ENCODE data around the gene RAB35.
A peak's percentile ranks its signal among the peaks of the same experiment; 100 is the strongest.

RAB35 gene

GRCh38 chr12:120102189-120103043 is 14.1 kb downstream of the RAB35 start:
- no peak for DNase-seq

DNA sequence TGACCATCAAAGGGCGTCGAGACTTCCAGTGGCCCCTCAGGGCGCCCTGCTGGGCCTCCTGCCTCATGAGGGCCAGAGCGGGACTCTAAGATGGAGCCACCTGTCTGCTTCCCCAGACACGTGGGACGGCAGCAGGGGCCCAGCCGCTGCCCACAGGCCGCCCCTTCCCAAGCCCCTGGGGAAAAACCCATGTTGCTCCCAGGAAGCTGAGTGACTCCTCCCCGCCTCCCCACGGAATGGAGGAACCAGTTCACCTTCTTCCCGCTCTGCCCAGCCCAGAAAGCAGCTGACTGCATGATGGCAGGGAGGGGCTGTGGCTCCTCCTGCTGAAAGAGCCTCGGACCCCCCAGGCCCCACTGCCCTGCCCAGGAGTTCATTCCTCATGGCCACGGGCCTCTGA is 14.9 kb downstream of the RAB35 start:
- DNase-seq: no peak

GRCh38 chr12:120101182-120101581 is 15.4 kb downstream of the RAB35 start:
- no peak for DNase-seq

- DNase-seq: peak; percentile 84
Observed at GRCh38 chr12:120100630-120101029, 15.9 kb downstream of the RAB35 start.

DNA sequence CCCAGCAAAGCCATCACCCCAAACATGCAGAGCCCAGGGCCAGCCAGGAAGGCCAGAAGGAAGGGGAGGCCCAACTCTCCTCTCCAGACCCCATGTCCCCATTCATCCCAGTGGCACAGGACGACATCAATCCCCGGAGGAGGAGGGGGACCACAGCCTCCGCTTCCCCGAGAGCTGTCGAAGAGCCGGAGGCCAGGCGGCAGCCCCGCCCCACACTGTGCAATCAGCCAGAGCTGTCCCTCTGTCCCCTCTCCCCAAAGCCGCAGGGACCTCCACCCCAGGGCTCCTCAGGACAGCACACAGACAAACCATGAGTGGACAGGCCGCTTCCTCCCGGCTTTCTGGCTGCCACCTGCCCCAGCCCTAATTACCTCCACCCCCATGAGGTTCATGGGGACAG is 16.8 kb downstream of the RAB35 start:
- DNase-seq: no peak

GRCh38 chr12:120098756-120099470 is 17.6 kb downstream of the RAB35 start:
- no peak for DNase-seq

DNA sequence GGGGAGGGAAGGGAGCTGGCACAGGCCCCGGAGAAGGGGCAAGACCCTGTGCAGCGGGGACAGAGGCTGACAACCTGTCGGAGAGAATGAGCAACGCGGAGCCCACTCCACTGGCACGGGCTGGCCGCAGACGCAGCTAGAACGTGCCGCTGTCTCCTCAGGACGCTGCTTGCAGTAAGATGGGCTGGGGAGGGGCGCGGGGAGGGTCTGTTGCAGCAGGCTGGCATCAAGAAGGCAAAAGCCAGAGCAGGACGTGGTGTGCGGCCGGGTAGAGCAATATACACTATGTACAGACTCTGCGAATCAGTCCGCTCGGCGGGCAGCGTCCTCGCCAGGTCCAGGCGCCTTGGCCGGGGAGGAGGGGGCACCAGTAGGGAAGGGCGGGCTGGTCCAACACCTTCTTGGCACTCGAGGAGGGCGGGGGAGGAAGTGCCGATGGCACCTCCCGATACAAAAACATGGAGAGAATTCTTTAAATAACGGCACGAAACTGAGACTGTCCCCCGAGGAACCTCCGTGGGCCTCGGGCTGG is 19.8 kb downstream of the RAB35 start:
- DNase-seq: no peak

- DNase-seq: no peak
Observed at GRCh38 chr12:120095736-120096135, 20.8 kb downstream of the RAB35 start.

DNA sequence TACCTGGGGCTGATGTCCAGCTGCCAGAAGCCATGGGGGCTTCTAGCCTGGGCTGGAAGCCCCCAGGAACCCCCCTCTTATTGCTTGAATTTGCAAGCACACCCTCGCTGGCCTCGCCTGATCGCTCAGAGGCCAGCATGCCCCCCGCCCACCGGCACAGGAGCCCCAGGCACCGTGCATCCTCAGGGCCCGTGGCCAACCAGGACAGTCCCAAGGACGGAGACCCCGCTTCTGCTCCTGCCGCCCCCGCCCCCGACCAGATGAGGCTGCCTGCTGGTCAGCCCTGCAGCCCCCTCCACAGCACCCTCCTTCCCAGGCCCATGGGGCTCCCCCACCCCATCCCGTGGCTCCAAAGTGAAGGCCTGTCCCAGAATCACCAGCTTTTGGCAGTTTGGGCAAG is 21.2 kb downstream of the RAB35 start:
- no peak for DNase-seq

DNA sequence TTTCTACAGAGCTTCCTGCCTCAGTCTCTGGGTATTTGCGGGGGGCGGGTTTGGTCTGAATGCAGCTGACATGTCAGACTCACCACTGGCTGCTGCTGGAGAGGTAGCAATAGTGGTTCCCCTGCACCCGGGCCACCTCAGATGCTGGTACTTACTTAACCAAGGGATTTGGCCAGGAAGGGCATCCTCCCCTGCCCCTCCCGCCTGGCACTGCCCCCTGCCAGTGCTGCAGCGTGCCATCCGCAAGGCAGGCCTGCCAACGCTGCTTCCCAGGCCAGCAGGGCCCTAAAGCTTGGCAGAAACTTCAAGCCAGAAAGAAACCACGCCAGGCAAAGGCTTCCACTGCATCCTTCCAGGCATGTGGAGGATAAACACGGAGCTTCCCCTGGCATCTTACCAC is 22.1 kb downstream of the RAB35 start:
- DNase-seq: no peak

DNA sequence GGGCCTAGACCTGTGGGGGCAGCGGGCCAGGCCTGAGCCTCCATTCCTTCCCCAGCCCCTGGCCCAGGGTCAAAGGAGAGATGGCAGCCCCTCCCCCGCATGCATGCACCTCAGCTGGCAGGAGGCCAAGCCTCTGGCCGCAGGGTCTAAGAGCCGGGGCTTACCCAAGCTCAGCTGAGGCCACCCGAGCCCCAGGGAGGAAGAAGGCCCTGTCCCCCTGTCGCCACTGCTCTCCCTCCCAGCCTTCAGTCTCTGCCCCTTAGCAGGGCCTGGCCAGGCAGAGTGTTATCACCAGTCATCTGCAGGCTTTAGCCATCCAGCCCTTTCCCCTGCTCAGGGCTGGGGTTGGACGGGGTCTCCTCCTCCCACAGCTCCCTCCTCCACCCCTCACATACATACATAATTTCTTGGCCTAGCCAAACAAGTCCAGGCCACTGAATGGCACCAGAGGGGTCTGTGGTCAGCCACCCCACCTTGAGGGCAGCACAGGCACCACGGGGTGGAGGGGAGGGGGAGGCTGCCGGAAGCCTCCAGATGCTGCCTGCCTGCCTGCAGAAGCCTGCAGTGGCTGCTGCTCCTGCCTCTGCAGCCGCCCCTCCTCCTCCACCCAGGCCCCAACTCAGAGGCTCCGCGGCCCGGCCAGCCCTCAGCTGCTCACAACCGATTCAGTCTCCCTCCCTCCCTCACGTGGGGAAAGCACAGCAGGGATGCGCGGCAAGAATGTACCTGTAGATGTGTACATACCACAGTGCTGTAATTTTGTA is 22.8 kb downstream of the RAB35 start:
- peak; percentile 8 for DNase-seq

- no peak for DNase-seq
Observed at GRCh38 chr12:120093336-120093591, 23.3 kb downstream of the RAB35 start.

DNA sequence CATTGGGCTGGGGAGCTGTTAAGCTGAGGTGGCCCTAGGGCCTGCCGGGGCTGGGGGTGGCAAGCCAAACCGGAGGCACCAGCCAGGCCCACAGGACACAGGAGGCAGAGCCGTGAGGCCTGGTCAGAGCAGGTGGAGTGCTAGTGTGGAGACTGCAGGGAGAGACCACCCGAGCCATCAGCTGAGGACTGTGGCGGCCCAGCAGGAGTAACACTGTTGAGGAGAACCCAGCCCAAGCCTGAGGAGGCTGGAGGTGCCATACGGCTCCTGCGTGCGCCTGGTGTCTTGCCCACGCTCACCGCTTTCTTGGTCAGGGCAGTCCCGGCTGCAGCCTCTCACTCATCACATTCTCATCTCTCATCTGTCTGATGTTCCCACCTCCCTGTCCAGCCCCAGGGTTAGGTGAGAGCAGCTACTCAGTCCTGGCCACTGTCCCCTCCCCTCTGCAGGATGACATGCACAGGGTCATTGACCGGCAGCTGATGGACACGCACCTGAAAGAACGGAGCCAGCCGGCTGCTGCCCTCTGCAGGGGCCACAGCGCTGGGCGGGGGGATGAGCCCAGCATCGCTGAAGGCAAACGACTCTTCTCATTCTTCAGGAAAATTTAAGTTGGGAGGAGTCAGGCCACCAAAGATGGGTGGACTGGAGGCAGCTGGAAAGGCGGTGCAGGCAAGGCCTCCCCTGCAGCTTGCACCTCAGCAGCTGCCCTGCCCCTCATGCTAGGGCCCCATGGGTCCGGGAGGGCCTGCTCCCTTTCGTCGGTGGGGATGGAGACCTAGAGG is 23.8 kb downstream of the RAB35 start:
- DNase-seq: no peak

GRCh38 chr12:120091371-120092090 is 25.0 kb downstream of the RAB35 start:
- DNase-seq: peak; percentile 16

DNA sequence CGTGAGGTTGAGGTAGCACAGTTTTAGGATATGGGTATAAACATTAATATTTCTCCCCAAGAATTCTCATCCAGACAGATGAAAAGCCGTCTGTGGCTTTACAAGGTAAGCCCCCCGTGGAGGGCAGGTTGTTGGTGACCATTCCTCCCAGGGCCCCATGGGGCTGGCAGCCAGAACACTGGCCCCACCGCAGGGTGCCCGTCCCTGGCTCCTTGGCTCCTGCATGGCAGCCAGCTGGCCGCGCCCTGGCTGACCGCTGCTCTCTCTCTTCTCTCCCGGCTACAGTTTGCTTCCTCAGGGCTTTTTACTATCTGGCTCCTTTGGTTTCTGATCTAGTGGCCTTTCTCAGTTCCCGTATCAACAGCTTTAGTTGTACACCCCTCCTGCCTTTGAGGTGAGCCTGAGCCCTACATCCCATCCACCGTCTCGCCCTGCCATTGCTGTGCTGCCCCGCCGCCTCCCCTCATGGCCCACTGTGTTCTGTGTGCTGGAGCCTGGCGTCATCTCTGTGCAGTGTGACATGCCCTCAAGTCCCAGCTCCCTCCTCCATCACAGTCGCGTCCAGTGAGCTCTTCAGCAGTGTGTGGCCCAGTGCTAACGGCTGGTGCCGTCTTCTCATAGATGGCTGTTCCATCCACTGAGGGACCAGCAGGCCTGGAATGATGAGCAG is 25.8 kb downstream of the RAB35 start:
- no peak for DNase-seq

DNA sequence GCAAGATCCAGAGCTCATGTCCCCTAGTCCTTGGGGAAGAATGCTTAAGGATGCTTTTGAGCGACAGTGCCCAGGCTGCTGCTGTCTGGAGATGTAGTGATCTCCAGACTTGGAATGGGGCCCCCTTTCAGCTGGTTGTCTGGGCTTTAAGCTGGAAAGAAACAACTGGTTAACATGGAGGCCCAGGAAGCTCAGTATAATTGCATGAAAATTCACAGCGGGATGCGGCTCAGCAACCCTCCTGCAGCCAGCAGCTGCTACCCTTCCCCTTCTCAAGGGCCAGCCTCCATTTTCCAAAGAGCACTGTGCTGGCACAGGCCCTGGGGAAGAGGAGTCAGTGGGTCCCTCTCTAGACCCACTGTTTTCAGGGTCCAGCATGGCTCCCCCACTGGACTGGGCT is 26.3 kb downstream of the RAB35 start:
- DNase-seq: no peak

GRCh38 chr12:120089796-120090195 is 26.8 kb downstream of the RAB35 start:
- no peak for DNase-seq

DNA sequence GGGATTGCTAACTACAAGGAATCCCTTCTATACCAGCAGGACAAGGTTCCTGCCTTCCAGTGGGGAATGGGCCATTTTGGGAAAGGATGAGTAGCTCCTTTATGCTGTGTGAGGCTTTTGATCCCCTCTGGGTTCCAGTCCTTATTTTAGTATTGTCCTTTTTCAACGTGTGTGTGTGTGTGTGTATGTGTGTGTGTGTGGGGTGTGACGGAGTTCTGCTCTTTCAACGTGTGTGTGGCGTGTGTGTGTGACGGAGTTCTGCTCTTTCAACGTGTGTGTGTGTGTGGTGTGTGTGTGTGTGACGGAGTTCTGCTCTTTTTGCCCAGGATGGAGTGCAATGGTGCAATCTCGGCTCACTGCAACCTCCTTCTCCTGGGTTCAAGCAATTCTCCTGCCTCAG is 27.4 kb downstream of the RAB35 start:
- DNase-seq: no peak

GRCh38 chr12:120086801-120087621 is 29.5 kb downstream of the RAB35 start:
- peak; percentile 99 for DNase-seq

GRCh38 chr12:120085920-120086645 is 30.5 kb downstream of the RAB35 start:
- no peak for DNase-seq
